CD14-positive monocyte (primary cell): Measurements from ENCODE around the gene LSS. TPM values are rescaled to one million over a fixed set of nuclear protein-coding genes. Genes with fewer than 3 reads are reported as not detected.
"Not testable (repeated sequence)": the region's sequence is repeated elsewhere in the genome, so short reads cannot be mapped to it uniquely, and the experiment has no call there.

ENCODE experiments used
- DNase-seq, 3 donors: peaks; one replicate each; pipeline ENCODE4 v3.0.0-alpha.2; 2011 to 2022
- H2AFZ ChIP-seq: 2 replicates; pipeline ENCODE4 v1.6.0; 2012; ENCODE audit warnings: mild to moderate bottlenecking, low read depth, low read length, inconsistent platforms; ENCODE audit not compliant: insufficient read depth, poor library complexity, severe bottlenecking
- H3K27ac ChIP-seq, 2 donors: 1 replicate in 1 of 2; 2 replicates in 1 of 2; pipeline ENCODE4 v1.5.1; 2012 to 2013; ENCODE audit warnings: low read length in 2 of 2, control low read depth in 1 of 2, inconsistent platforms in 1 of 2, low read depth in 1 of 2, mild to moderate bottlenecking in 1 of 2
- H3K27me3 ChIP-seq, 2 donors: one replicate each; pipeline versions ENCODE4 v1.6.0 to v1.6.1; 2011 to 2013; ENCODE audit warnings: low read length in 2 of 2; ENCODE audit not compliant: control insufficient read depth in 2 of 2, insufficient read depth in 2 of 2
- H3K36me3 ChIP-seq, 2 donors: replicated peaks in 1 of 2; 1 replicate in 1 of 2; 2 replicates in 1 of 2; pipeline versions ENCODE4 v1.5.1 to v1.6.1; 2012 to 2013; ENCODE audit warnings: low read length in 2 of 2, control low read depth in 1 of 2, inconsistent platforms in 1 of 2, mild to moderate bottlenecking in 1 of 2; ENCODE audit not compliant: insufficient read depth in 2 of 2, control insufficient read depth in 1 of 2
- H3K4me1 ChIP-seq, 2 donors: 1 replicate in 1 of 2; 2 replicates in 1 of 2; pipeline versions ENCODE4 v1.5.1 to v1.6.1; 2012 to 2013; ENCODE audit warnings: low read length in 2 of 2, control low read depth in 1 of 2, inconsistent platforms in 1 of 2, mild to moderate bottlenecking in 1 of 2, moderate library complexity in 1 of 2; ENCODE audit not compliant: insufficient read depth in 2 of 2, control insufficient read depth in 1 of 2
- H3K4me2 ChIP-seq: replicated peaks from 2 replicates; pipeline ENCODE3; 2012; ENCODE audit warnings: low read length, moderate library complexity, mild to moderate bottlenecking; ENCODE audit not compliant: poor library complexity, severe bottlenecking; ENCODE audit errors: extremely low read depth
- H3K4me3 ChIP-seq, 3 experiments: fragments of 200-600 bp in 1 of 3; sonication (generic) in 1 of 3; replicated peaks in 1 of 3; 1 replicate in 2 of 3; 2 replicates in 1 of 3; pipeline ENCODE4 v1.5.1; 2011 to 2013; ENCODE audit warnings: low read length in 3 of 3, mild to moderate bottlenecking in 3 of 3, control low read depth in 2 of 3, low read depth in 2 of 3, inconsistent platforms in 1 of 3, moderate library complexity in 1 of 3
- H3K79me2 ChIP-seq: 2 replicates; pipeline ENCODE4 v1.6.0; 2012; ENCODE audit warnings: mild to moderate bottlenecking, control low read depth, inconsistent platforms, low read length, moderate library complexity; ENCODE audit not compliant: insufficient read depth
- H3K9ac ChIP-seq: 2 replicates; pipeline ENCODE4 v1.6.0; 2017; ENCODE audit warnings: low read length, mild to moderate bottlenecking; ENCODE audit not compliant: insufficient read depth, poor library complexity, severe bottlenecking
- H3K9me3 ChIP-seq, 2 donors: replicated peaks in 1 of 2; 1 replicate in 1 of 2; 2 replicates in 1 of 2; pipeline versions ENCODE4 v1.5.1 to v1.6.1; 2012 to 2013; ENCODE audit warnings: low read length in 2 of 2, control low read depth in 1 of 2; ENCODE audit not compliant: control insufficient read depth in 1 of 2, insufficient read depth in 1 of 2
- H4K20me1 ChIP-seq: 2 replicates; pipeline ENCODE4 v1.6.0; 2012; ENCODE audit warnings: mild to moderate bottlenecking, low read length, control low read depth, moderate library complexity; ENCODE audit not compliant: insufficient read depth
- H3K27ac Mint-ChIP-seq, 7 donors: one replicate each; pipeline ENCODE4 v1.8.0; 2020; ENCODE audit warnings: mild to moderate bottlenecking in 7 of 7, mixed read lengths in 7 of 7, moderate library complexity in 6 of 7, inconsistent platforms in 2 of 7
- H3K27me3 Mint-ChIP-seq, 3 donors: one replicate each; pipeline ENCODE4 v1.8.0; 2021 to 2022; ENCODE audit warnings: low read depth in 3 of 3, mild to moderate bottlenecking in 3 of 3, mixed read lengths in 3 of 3, moderate library complexity in 3 of 3, inconsistent platforms in 1 of 3
- H3K36me3 Mint-ChIP-seq, 2 donors: one replicate each; pipeline ENCODE4 v1.8.0; 2020; ENCODE audit warnings: mixed read lengths in 2 of 2, inconsistent platforms in 1 of 2, mild to moderate bottlenecking in 1 of 2
- H3K4me1 Mint-ChIP-seq: one replicate; pipeline ENCODE4 v1.8.0; 2020; ENCODE audit warnings: mild to moderate bottlenecking, mixed read lengths
- H3K4me3 Mint-ChIP-seq, 2 donors: one replicate each; pipeline ENCODE4 v1.8.0; 2020; ENCODE audit warnings: mild to moderate bottlenecking in 2 of 2, mixed read lengths in 2 of 2, moderate library complexity in 1 of 2
- H3K9me3 Mint-ChIP-seq, 7 donors: one replicate each; pipeline ENCODE4 v1.8.0; 2020 to 2022; ENCODE audit warnings: mixed read lengths in 7 of 7, mild to moderate bottlenecking in 6 of 7, moderate library complexity in 6 of 7, inconsistent platforms in 2 of 7
- WGBS: methylation state at CpG from one replicate; pipeline ENCODE4 v1.1.5; 2013; ENCODE audit warnings: missing lambda C conversion rate; ENCODE audit not compliant: insufficient coverage; 5-methylcytosine and 5-hydroxymethylcytosine counted together
- intact Hi-C, 2 donors: fragments of 100-400 bp; cut with micrococcal nuclease; formaldehyde crosslinking; loops; one replicate each; pipeline versions ENCODE4 v1.15.0 to v1.15.1; 2023
- polyA plus RNA-seq, 3 donors: library from polyadenylated mRNA; depleted of rRNA in 1 of 3; unstranded in 2 of 3; stranded (reverse) in 1 of 3; fragments of 300-500 nt in 2 of 3; fragments of >200 nt in 1 of 3; fragmentation: Illumina TruSeq in 2 of 3; gene quantifications; 1 replicate in 2 of 3; 2 replicates in 1 of 3; pipeline ENCODE4 v1.2.3, GENCODE V29; 2012 to 2021
- TF ChIP-seq, protein P1 (sequence below): fragments of 200-600 bp; IDR thresholded peaks from one replicate; pipeline ENCODE4 v1.8.0; 2022; ENCODE audit warnings: antibody characterized with exemption, mild to moderate bottlenecking

Gene LSS
- polyA plus RNA-seq, 3 donors, result 4.1 to 20.0 (median 4.9) TPM

DNA sequence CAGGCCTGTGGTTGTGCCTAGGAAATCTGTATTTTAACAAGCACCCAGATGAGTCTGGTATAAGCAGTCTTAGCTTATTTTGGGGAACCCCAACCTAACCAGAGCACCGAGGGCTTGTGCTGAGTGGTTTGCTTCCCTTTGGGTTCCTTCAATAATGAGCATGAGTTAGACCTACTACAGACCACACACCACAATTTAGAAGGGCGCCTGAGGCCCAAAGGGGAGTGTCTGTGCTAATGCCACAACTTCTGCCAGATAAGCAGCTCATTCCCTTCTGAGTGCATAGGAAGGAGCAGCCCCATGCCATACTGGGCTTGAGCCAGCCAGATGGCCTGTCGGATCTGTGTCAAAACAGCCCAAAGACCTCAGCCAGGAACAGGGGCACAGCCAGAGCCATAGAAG is 15.4 kb upstream of the LSS start:
- Histone ChIP-seq H3K4me2 (no peak overlapping the region), H3K4me3 (no peak overlapping the region), H3K27ac (no peak overlapping the region), H3K36me3 (peaks cover 94 to 99% of the 10 kb centered on the region in 2 donors), H3K79me2 (no peaks in the 10 kb centered on the region), H3K4me1 (no peaks in the 10 kb centered on the region), H4K20me1 (peaks cover 5% of the 10 kb centered on the region), H3K27me3 (no peaks in the 10 kb centered on the region), H3K9ac (no peak overlapping the region), H3K9me3 (no peaks in the 10 kb centered on the region), H2AFZ (no peak overlapping the region)
- TF ChIP-seq, protein P1, sequence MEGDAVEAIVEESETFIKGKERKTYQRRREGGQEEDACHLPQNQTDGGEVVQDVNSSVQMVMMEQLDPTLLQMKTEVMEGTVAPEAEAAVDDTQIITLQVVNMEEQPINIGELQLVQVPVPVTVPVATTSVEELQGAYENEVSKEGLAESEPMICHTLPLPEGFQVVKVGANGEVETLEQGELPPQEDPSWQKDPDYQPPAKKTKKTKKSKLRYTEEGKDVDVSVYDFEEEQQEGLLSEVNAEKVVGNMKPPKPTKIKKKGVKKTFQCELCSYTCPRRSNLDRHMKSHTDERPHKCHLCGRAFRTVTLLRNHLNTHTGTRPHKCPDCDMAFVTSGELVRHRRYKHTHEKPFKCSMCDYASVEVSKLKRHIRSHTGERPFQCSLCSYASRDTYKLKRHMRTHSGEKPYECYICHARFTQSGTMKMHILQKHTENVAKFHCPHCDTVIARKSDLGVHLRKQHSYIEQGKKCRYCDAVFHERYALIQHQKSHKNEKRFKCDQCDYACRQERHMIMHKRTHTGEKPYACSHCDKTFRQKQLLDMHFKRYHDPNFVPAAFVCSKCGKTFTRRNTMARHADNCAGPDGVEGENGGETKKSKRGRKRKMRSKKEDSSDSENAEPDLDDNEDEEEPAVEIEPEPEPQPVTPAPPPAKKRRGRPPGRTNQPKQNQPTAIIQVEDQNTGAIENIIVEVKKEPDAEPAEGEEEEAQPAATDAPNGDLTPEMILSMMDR, result no peak
- H3K9me3 Mint-ChIP-seq, result no peaks in the 10 kb centered on the region
- H3K27me3 Mint-ChIP-seq, result no peaks in the 10 kb centered on the region
- peak overlapping the region in 2 of 7 donors; percentile 11 to 70 for H3K27ac Mint-ChIP-seq
- H3K4me3 Mint-ChIP-seq, result no peak overlapping the region
- H3K36me3 Mint-ChIP-seq, result peaks cover 86 to 97% of the 10 kb centered on the region in 2 donors
- DNase-seq, result no peak
- intact Hi-C loops, result no loop called here
- H3K4me1 Mint-ChIP-seq, result no peaks in the 10 kb centered on the region
- WGBS, result 100% methylated on average over 1 of the region's 3 CpGs

GRCh38 chr21:46243325-46243724 is 14.8 kb upstream of the LSS start:
- Histone ChIP-seq H3K4me1 (no peaks in the 10 kb centered on the region), H4K20me1 (peaks cover 5% of the 10 kb centered on the region), H3K36me3 (peaks cover 93 to 99% of the 10 kb centered on the region in 2 donors), H3K4me3 (no peak overlapping the region), H3K9me3 (no peaks in the 10 kb centered on the region), H2AFZ (no peak overlapping the region), H3K9ac (no peak overlapping the region), H3K27ac (no peak overlapping the region), H3K79me2 (no peaks in the 10 kb centered on the region), H3K27me3 (no peaks in the 10 kb centered on the region), H3K4me2 (no peak overlapping the region)
- WGBS, result 100% methylated on average over 1 of the region's 8 CpGs
- Mint-ChIP-seq H3K27ac (peak overlapping the region in 1 of 7 donors; percentile 67), H3K27me3 (no peaks in the 10 kb centered on the region), H3K4me1 (no peaks in the 10 kb centered on the region), H3K36me3 (peaks cover 85 to 97% of the 10 kb centered on the region in 2 donors), H3K4me3 (no peak overlapping the region), H3K9me3 (no peaks in the 10 kb centered on the region)
- DNase-seq, result no peak
- intact Hi-C loops, result no loop called here
- TF ChIP-seq, protein P1, result no peak

DNA sequence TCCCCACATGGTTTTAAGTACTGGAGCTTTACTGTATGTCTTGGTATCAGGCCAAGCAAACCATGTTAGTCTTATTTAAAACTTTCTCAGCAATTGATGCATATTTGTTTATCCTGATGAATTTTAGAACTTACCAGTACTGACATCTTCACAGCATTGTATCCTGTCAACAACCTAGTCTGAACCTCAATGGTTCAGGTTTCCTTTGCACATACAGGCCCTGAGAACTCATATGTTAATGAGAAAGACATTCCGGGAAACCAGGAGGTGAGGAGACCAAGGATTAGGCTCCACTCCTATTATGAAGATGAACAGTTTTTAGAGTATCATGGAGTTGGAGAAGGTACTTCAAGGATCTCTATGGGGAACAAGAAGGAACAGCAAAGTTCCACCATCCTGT is 13.0 kb upstream of the LSS start:
- H3K4me3 ChIP-seq, H3K9me3 ChIP-seq, H3K79me2 ChIP-seq, H3K27ac ChIP-seq, H3K27me3 ChIP-seq, H3K27ac Mint-ChIP-seq, H3K9me3 Mint-ChIP-seq, H3K4me3 Mint-ChIP-seq, DNase-seq, H3K4me1 ChIP-seq, H3K9ac ChIP-seq, H3K4me1 Mint-ChIP-seq, H4K20me1 ChIP-seq, H3K27me3 Mint-ChIP-seq, H3K4me2 ChIP-seq, H2AFZ ChIP-seq, intact Hi-C loops: not testable (repeated sequence)
- WGBS, result no CpG with 5 or more reads among the region's 1 CpG
- peaks cover 84 to 98% of the 10 kb centered on the region in 2 donors for H3K36me3 ChIP-seq
- peaks cover 75 to 90% of the 10 kb centered on the region in 2 donors for H3K36me3 Mint-ChIP-seq
